HUES6 (cell line): Measurements from ENCODE around the gene CD22.
"Not testable (repeated sequence)": the region's sequence is repeated elsewhere in the genome, so short reads cannot be mapped to it uniquely, and the experiment has no call there.

Experiments
- H3K27ac ChIP-seq: 2 replicates; pipeline ENCODE4 v1.7.0; 2013; ENCODE audit warnings: low read depth, mild to moderate bottlenecking, low read length, inconsistent platforms
- H3K27me3 ChIP-seq: 2 replicates; pipeline ENCODE4 v1.6.1; 2013; ENCODE audit warnings: low read length; ENCODE audit not compliant: control insufficient read depth, insufficient read depth
- H3K36me3 ChIP-seq: 2 replicates; pipeline ENCODE4 v1.6.1; 2013; ENCODE audit warnings: low read length; ENCODE audit not compliant: control insufficient read depth, insufficient read depth
- H3K4me1 ChIP-seq: 2 replicates; pipeline ENCODE4 v1.6.1; 2013; ENCODE audit warnings: low read length; ENCODE audit not compliant: control insufficient read depth, insufficient read depth
- H3K4me3 ChIP-seq: 2 replicates; pipeline ENCODE4 v1.5.1; 2013; ENCODE audit warnings: low read depth, low read length
- H3K9ac ChIP-seq: one replicate; pipeline ENCODE4 v1.6.1; 2013; ENCODE audit warnings: mild to moderate bottlenecking, low read length
- H3K9me3 ChIP-seq: 2 replicates; pipeline ENCODE4 v1.6.1; 2013; ENCODE audit warnings: low read depth, low read length; ENCODE audit not compliant: control insufficient read depth, insufficient read depth

CD22 gene

GRCh38 chr19:35352448-35353304 lies 23.7 kb downstream of the CD22 start:
- H3K27me3 ChIP-seq: no peaks in the 10 kb centered on the region
- H3K9ac ChIP-seq: no peak overlapping the region
- H3K4me3 ChIP-seq: no peak overlapping the region
- H3K27ac ChIP-seq: no peak overlapping the region
- no peaks in the 10 kb centered on the region for H3K4me1 ChIP-seq
- H3K36me3 ChIP-seq: no peaks in the 10 kb centered on the region
- no peaks in the 10 kb centered on the region for H3K9me3 ChIP-seq

DNA sequence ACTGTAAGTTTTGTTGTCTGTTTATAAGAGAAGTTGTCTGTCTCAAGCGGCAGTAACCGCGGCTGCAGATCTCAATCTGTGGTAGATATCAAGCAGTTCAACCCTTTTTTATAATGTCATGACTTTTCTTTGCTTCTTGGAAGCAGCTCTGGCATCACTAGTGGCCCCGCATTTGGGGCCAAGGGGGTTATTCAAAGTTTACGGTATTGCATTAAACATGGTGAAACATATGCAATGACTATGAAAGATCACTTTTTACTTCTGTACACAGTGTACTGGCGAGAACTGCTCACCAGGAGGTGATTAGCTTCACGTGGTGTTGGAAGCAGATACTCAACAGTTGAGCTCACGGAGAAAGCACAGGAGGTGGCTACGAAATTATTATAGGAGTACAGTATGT lies 24.6 kb downstream of the CD22 start:
- Histone ChIP-seq H3K27ac (no peak overlapping the region), H3K36me3 (no peaks in the 10 kb centered on the region), H3K9me3 (no peaks in the 10 kb centered on the region), H3K9ac (no peak overlapping the region), H3K27me3 (no peaks in the 10 kb centered on the region), H3K4me1 (no peaks in the 10 kb centered on the region), H3K4me3 (no peak overlapping the region)

GRCh38 chr19:35354898-35355297 lies 25.9 kb downstream of the CD22 start:
- H3K9me3 ChIP-seq: no peaks in the 10 kb centered on the region
- no peaks in the 10 kb centered on the region for H3K4me1 ChIP-seq
- H3K36me3 ChIP-seq: no peaks in the 10 kb centered on the region
- no peaks in the 10 kb centered on the region for H3K27me3 ChIP-seq
- H3K9ac ChIP-seq: no peak overlapping the region
- no peak overlapping the region for H3K4me3 ChIP-seq
- no peak overlapping the region for H3K27ac ChIP-seq

DNA sequence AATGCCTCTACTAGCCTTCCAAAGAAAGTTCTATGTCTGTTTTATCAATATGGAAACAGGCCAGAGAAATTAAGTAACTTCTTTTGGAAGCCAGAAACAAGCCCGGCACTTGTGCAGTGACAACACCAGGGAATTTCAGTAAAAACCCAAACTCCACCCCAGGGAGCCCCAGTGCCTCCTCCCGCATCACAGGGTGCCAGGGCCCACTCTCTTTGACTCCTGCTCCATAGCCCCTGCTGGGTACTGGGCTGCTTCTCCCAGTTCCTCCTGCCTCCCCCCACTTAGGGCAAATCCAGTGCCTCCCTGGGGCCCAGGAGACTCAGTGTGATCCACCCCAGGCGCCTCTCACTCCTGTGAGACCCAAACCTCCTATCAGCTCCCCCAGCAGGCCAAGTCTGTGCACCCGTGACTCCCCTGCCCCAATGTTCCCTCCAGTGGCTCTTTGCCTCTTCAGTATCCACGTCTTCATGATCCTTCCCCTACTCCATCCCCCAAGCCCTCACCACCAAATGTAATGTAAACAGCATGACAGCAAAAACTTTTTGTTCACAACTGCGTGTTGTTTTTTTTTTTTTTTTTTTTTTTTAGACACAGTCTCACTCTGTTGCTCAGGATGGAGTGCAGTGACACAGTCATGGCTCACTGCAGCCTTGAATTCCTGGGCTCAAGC lies 26.9 kb downstream of the CD22 start:
- Histone ChIP-seq H3K4me3 (no peak overlapping the region), H3K9me3 (no peaks in the 10 kb centered on the region), H3K9ac (no peak overlapping the region), H3K4me1 (no peaks in the 10 kb centered on the region), H3K36me3 (no peaks in the 10 kb centered on the region), H3K27ac (no peak overlapping the region), H3K27me3 (no peaks in the 10 kb centered on the region)

DNA sequence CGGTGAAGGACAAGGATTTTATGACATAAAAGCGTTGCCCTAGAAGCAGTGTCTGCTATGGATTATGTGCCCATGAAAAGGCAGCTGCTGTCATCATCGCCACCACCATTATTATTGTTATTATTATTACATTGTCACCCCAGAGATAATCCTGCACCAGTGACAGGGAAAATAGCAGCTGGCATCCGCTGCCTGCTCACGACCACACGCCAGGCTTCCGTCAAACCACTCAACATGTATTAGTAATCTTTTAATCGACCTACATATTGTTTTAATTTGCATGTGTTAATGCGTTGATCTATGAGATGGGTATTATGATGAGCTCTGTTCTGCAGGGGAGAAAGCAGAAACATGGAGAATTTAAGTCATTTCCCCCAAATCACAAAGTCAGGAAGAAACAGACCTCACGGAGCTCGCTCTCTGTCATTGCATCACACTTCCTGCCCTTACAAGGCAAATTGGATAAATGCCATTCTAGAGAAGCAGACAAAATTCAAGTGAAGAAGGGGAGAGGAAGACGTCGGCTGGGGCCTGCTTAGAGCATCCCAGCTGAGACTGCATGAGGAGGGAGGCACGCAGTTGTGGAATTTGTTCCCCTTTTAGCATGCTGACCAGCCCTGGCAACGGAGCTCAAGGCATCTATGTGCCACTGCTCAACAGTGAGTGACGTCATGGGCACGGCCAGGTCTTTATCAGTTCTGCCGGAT lies 29.0 kb downstream of the CD22 start, which contains the start of gene FFAR3:
FFAR3 (plus strand) TSS at position 594 of the 707 bp plus-strand sequence. CDS start 431 bp downstream, outside the sequence.
- H3K4me3 ChIP-seq: no peak within 1 kb of the TSS
- H3K27me3 ChIP-seq: peaks cover 8% of the 10 kb centered on the region; the same call in 1 of the 2 replicates
- H3K4me1 ChIP-seq: no peaks in the 10 kb centered on the region
- no peaks in the 10 kb centered on the region for H3K9me3 ChIP-seq
- no peaks in the 10 kb centered on the region for H3K36me3 ChIP-seq
- H3K27ac ChIP-seq: no peak within 1 kb of the TSS
- H3K9ac ChIP-seq: no peak within 1 kb of the TSS

- H3K9me3 ChIP-seq, H3K27me3 ChIP-seq, H3K4me3 ChIP-seq, H3K27ac ChIP-seq, H3K4me1 ChIP-seq, H3K9ac ChIP-seq, H3K36me3 ChIP-seq: not testable (repeated sequence)
Observed at GRCh38 chr19:35358834-35359233, 29.8 kb downstream of the CD22 start.

GRCh38 chr19:35359395-35359794 lies 30.4 kb downstream of the CD22 start:
- not testable (repeated sequence) for H3K9me3 ChIP-seq, H3K9ac ChIP-seq, H3K36me3 ChIP-seq, H3K27me3 ChIP-seq, H3K27ac ChIP-seq, H3K4me1 ChIP-seq, H3K4me3 ChIP-seq

- not testable (repeated sequence) for H3K27me3 ChIP-seq
Observed at GRCh38 chr19:35360081-35360480, 31.1 kb downstream of the CD22 start.

GRCh38 chr19:35360880-35361420 lies 32.0 kb downstream of the CD22 start:
- no peak overlapping the region for H3K27ac ChIP-seq
- no peak overlapping the region for H3K9ac ChIP-seq
- no peaks in the 10 kb centered on the region for H3K9me3 ChIP-seq
- no peaks in the 10 kb centered on the region for H3K4me1 ChIP-seq
- H3K4me3 ChIP-seq: no peak overlapping the region
- H3K27me3 ChIP-seq: peaks cover 8% of the 10 kb centered on the region; the same call in 1 of the 2 replicates
- H3K36me3 ChIP-seq: no peaks in the 10 kb centered on the region

More at GRCh38 chr19:35360081-35360480, 31.1 kb downstream of the CD22 start:
- not testable (repeated sequence) for H3K4me3 ChIP-seq, H3K27ac ChIP-seq, H3K36me3 ChIP-seq, H3K9ac ChIP-seq, H3K9me3 ChIP-seq, H3K4me1 ChIP-seq

GRCh38 chr19:35362261-35363000 lies 33.4 kb downstream of the CD22 start:
- Histone ChIP-seq H3K27ac (no peak overlapping the region), H3K4me1 (no peaks in the 10 kb centered on the region), H3K9ac (no peak overlapping the region), H3K9me3 (no peaks in the 10 kb centered on the region), H3K36me3 (no peaks in the 10 kb centered on the region), H3K27me3 (peaks cover 8% of the 10 kb centered on the region; the same call in 1 of the 2 replicates), H3K4me3 (no peak overlapping the region)
